Natural killer cell (primary cell): ENCODE results near the gene FAHD1. TPM values are rescaled to one million over a fixed set of nuclear protein-coding genes. Genes with fewer than 3 reads are reported as not detected.

Experiments
- ATAC-seq, 3 donors: fragments of 150-1000 bp in 2 of 3; fragments of 200-7000 bp in 1 of 3; cut with Tn5 transposase; 1 replicate in 1 of 3; 2 replicates in 2 of 3; pipeline ENCODE4 v1.10.0; 2021; ENCODE audit warnings: mild to moderate bottlenecking in 2 of 3, moderate library complexity in 2 of 3
- DNase-seq, 2 donors: peaks; one replicate each; pipeline versions ENCODE4 v3.0.0 to v3.0.0-alpha.2; 2013 to 2021; ENCODE audit warnings: mixed read lengths in 1 of 2
- H3K27ac ChIP-seq: one replicate; pipeline ENCODE4 v1.5.1; 2013; ENCODE audit warnings: mild to moderate bottlenecking, low read length
- H3K27me3 ChIP-seq: one replicate; pipeline ENCODE4 v1.6.1; 2013; ENCODE audit warnings: low read length; ENCODE audit not compliant: control insufficient read depth, insufficient read depth
- H3K36me3 ChIP-seq: one replicate; pipeline ENCODE4 v1.6.1; 2013; ENCODE audit warnings: low read length; ENCODE audit not compliant: control insufficient read depth, insufficient read depth
- H3K4me1 ChIP-seq: one replicate; pipeline ENCODE4 v1.6.1; 2013; ENCODE audit warnings: low read length; ENCODE audit not compliant: control insufficient read depth, insufficient read depth
- H3K4me3 ChIP-seq: one replicate; pipeline ENCODE4 v1.5.1; 2013; ENCODE audit warnings: low read length
- H3K9me3 ChIP-seq: one replicate; pipeline ENCODE4 v1.6.1; 2013; ENCODE audit warnings: low read length; ENCODE audit not compliant: control insufficient read depth, insufficient read depth
- H3K27ac Mint-ChIP-seq, 2 donors: one replicate each; pipeline ENCODE4 v1.8.0; 2022; ENCODE audit warnings: mild to moderate bottlenecking in 2 of 2, mixed read lengths in 2 of 2, moderate library complexity in 1 of 2
- H3K27me3 Mint-ChIP-seq, 2 donors: one replicate each; pipeline ENCODE4 v1.8.0; 2022; ENCODE audit warnings: low read depth in 2 of 2, mixed read lengths in 2 of 2
- H3K36me3 Mint-ChIP-seq: one replicate; pipeline ENCODE4 v1.8.0; 2022; ENCODE audit warnings: mixed read lengths
- H3K4me1 Mint-ChIP-seq, 2 donors: one replicate each; pipeline ENCODE4 v1.8.0; 2022; ENCODE audit warnings: mixed read lengths in 2 of 2
- H3K4me3 Mint-ChIP-seq: one replicate; pipeline ENCODE4 v1.8.0; 2022; ENCODE audit warnings: mild to moderate bottlenecking, moderate library complexity, mixed read lengths
- H3K9me3 Mint-ChIP-seq, 2 donors: one replicate each; pipeline ENCODE4 v1.8.0; 2022; ENCODE audit warnings: mixed read lengths in 2 of 2
- CTCF ChIP-seq: fragments of 200-600 bp; IDR thresholded peaks from one replicate; pipeline ENCODE4 v1.8.0; 2022; ENCODE audit warnings: antibody characterized with exemption
- WGBS: methylation state at CpG from one replicate; pipeline ENCODE4 v1.1.7; 2013; ENCODE audit warnings: missing lambda C conversion rate; ENCODE audit not compliant: insufficient coverage; 5-methylcytosine and 5-hydroxymethylcytosine counted together
- intact Hi-C: fragments of 100-400 bp; cut with micrococcal nuclease; formaldehyde crosslinking; loops from one replicate; pipeline ENCODE4 v1.14.2; 2022
- total RNA-seq, 4 donors: library from RNA; stranded (reverse); fragments of 120-200 nt in 1 of 4; gene quantifications; one replicate each; pipeline versions ENCODE4 v1.2.3 to v1.2.4, GENCODE V29; 2013 to 2022

The FAHD1 gene
- total RNA-seq, 3 donors from 2014 or later (not counting 1 experiment from before 2014, with no cell fraction given), result 5.3 to 10.6 (median 7.4) TPM

- TF ChIP-seq CTCF, result no peak
- 97% methylated on average over 38 of the region's 38 CpGs for WGBS
- peaks cover 6 to 16% of the 10 kb centered on the region in 2 donors for H3K4me1 Mint-ChIP-seq
- intact Hi-C loops, result no loop called here
- Histone ChIP-seq H3K4me1 (peaks cover 20% of the 10 kb centered on the region), H3K9me3 (no peaks in the 10 kb centered on the region), H3K4me3 (no peak overlapping the region), H3K27me3 (no peaks in the 10 kb centered on the region), H3K36me3 (peaks cover 20% of the 10 kb centered on the region), H3K27ac (no peak overlapping the region)
- H3K27ac Mint-ChIP-seq, result no peak overlapping the region
- ATAC-seq, result no peak
- H3K4me3 Mint-ChIP-seq, result no peak overlapping the region
- no peak for DNase-seq
- no peaks in the 10 kb centered on the region for H3K9me3 Mint-ChIP-seq
- H3K36me3 Mint-ChIP-seq, result no peaks in the 10 kb centered on the region
- no peaks in the 10 kb centered on the region for H3K27me3 Mint-ChIP-seq
These were observed 38.8 kb upstream of the FAHD1 start for GRCh38 chr16:1788095-1788707.

GRCh38 chr16:1788708-1789100 is 38.3 kb upstream of the FAHD1 start:
- 91% methylated on average over 19 of the region's 19 CpGs for WGBS

GRCh38 chr16:1789643-1790045 is 37.4 kb upstream of the FAHD1 start:
- WGBS, result 92% methylated on average over 25 of the region's 25 CpGs
- Histone ChIP-seq H3K27ac (no peak overlapping the region), H3K27me3 (no peaks in the 10 kb centered on the region), H3K9me3 (no peaks in the 10 kb centered on the region), H3K4me1 (peaks cover 8% of the 10 kb centered on the region), H3K36me3 (peaks cover 20% of the 10 kb centered on the region), H3K4me3 (no peak overlapping the region)
- Mint-ChIP-seq H3K36me3 (no peaks in the 10 kb centered on the region), H3K4me1 (peaks cover 6 to 13% of the 10 kb centered on the region in 2 donors), H3K27me3 (no peaks in the 10 kb centered on the region), H3K4me3 (no peak overlapping the region), H3K27ac (no peak overlapping the region), H3K9me3 (no peaks in the 10 kb centered on the region)
- no peak for TF ChIP-seq CTCF
- ATAC-seq, result no peak
- no peak for DNase-seq
- intact Hi-C loops, result no loop called here

More at GRCh38 chr16:1788708-1789100, 38.3 kb upstream of the FAHD1 start:
- Mint-ChIP-seq H3K9me3 (no peaks in the 10 kb centered on the region), H3K27me3 (no peaks in the 10 kb centered on the region), H3K4me3 (peak overlapping the region; percentile 35), H3K36me3 (no peaks in the 10 kb centered on the region), H3K4me1 (peaks cover 6 to 13% of the 10 kb centered on the region in 2 donors), H3K27ac (peak overlapping the region in 1 of 2 donors; percentile 68)
- no peak overlapping the region for H3K27ac ChIP-seq
- no peak for ATAC-seq
- intact Hi-C loops, result no loop called here
- no peaks in the 10 kb centered on the region for H3K27me3 ChIP-seq
- H3K4me3 ChIP-seq, result no peak overlapping the region
- H3K4me1 ChIP-seq, result peaks cover 15% of the 10 kb centered on the region
- TF ChIP-seq CTCF, result no peak
- peaks cover 20% of the 10 kb centered on the region for H3K36me3 ChIP-seq
- no peak for DNase-seq
- H3K9me3 ChIP-seq, result no peaks in the 10 kb centered on the region

DNA sequence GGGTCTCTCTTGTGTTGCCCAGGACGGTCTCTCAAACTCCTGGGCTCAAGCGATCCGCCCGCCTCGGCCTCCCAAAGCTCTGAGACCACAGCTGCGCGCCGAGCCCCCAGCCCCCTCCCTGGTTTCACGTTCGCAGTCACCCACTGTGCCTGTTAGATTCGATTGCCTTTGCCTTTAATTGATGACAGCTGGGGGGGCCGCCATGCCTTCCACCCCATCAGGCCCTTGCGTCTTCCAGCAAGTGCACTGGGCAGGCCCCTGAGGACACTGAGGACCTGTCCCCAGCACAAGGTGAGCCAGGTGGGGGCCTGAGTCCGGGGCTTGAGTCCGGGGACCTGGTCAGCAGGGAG is 36.8 kb upstream of the FAHD1 start:
- no peak overlapping the region for H3K4me3 Mint-ChIP-seq
- no peak overlapping the region for H3K27ac ChIP-seq
- ATAC-seq (no peak), DNase-seq (no peak)
- peaks cover 5% of the 10 kb centered on the region for H3K4me1 ChIP-seq
- no peaks in the 10 kb centered on the region for H3K27me3 ChIP-seq
- no peak overlapping the region for H3K4me3 ChIP-seq
- H3K4me1 Mint-ChIP-seq, result peaks cover 6 to 9% of the 10 kb centered on the region in 2 donors
- no peaks in the 10 kb centered on the region for H3K36me3 Mint-ChIP-seq
- no peaks in the 10 kb centered on the region for H3K9me3 ChIP-seq
- WGBS, result 98% methylated on average over 15 of the region's 15 CpGs
- TF ChIP-seq CTCF, result no peak
- peaks cover 20% of the 10 kb centered on the region for H3K36me3 ChIP-seq
- intact Hi-C loops, result no loop called here
- no peak overlapping the region for H3K27ac Mint-ChIP-seq
- H3K9me3 Mint-ChIP-seq, result no peaks in the 10 kb centered on the region
- H3K27me3 Mint-ChIP-seq, result no peaks in the 10 kb centered on the region
